Endodermal cell (in vitro differentiated cells): ENCODE measurements around the gene KCNA10. TPM values are rescaled to one million over a fixed set of nuclear protein-coding genes. Genes with fewer than 3 reads are reported as not detected.
A peak's percentile ranks its signal among the peaks of the same experiment; 100 is the strongest.

ENCODE experiments used
- DNase-seq: peaks from one replicate; pipeline ENCODE4 v3.0.0-alpha.2; 2017
- H3K27ac ChIP-seq: 2 replicates; pipeline ENCODE4 v1.5.1; 2013; ENCODE audit warnings: mild to moderate bottlenecking, low read depth, low read length, moderate library complexity
- H3K27me3 ChIP-seq: 2 replicates; pipeline ENCODE4 v1.6.1; 2013; ENCODE audit warnings: mild to moderate bottlenecking, low read length, moderate library complexity; ENCODE audit not compliant: insufficient read depth, control insufficient read depth, poor library complexity, severe bottlenecking
- H3K36me3 ChIP-seq: 2 replicates; pipeline ENCODE4 v1.7.0; 2013; ENCODE audit warnings: mild to moderate bottlenecking, low read length, moderate library complexity; ENCODE audit not compliant: control insufficient read depth, insufficient read depth
- H3K4me1 ChIP-seq: one replicate; pipeline ENCODE4 v1.7.0; 2013; ENCODE audit warnings: low read length; ENCODE audit not compliant: control insufficient read depth, insufficient read depth
- H3K4me3 ChIP-seq: 2 replicates; pipeline ENCODE4 v1.5.1; 2013; ENCODE audit warnings: mild to moderate bottlenecking, low read length, moderate library complexity
- H3K9ac ChIP-seq: 2 replicates; pipeline ENCODE4 v1.6.1; 2013; ENCODE audit warnings: mild to moderate bottlenecking, low read length, moderate library complexity; ENCODE audit not compliant: poor library complexity, severe bottlenecking; ENCODE audit errors: extremely low read depth
- H3K9me3 ChIP-seq: 2 replicates; pipeline ENCODE4 v1.6.1; 2013; ENCODE audit warnings: mild to moderate bottlenecking, low read length, moderate library complexity; ENCODE audit not compliant: control insufficient read depth
- H3K27ac Mint-ChIP-seq: 2 replicates; pipeline ENCODE4 v1.8.0; 2020; ENCODE audit warnings: mixed read lengths
- H3K27me3 Mint-ChIP-seq: 2 replicates; pipeline ENCODE4 v1.8.0; 2021; ENCODE audit warnings: mild to moderate bottlenecking, mixed read lengths; ENCODE audit not compliant: insufficient read depth
- H3K36me3 Mint-ChIP-seq: 2 replicates; pipeline ENCODE4 v1.8.0; 2020; ENCODE audit warnings: low read depth, mixed read lengths
- H3K4me1 Mint-ChIP-seq: 2 replicates; pipeline ENCODE4 v1.8.0; 2020; ENCODE audit warnings: mixed read lengths
- H3K4me3 Mint-ChIP-seq: 2 replicates; pipeline ENCODE4 v1.8.0; 2020; ENCODE audit warnings: mild to moderate bottlenecking, moderate library complexity, mixed read lengths
- H3K9me3 Mint-ChIP-seq: 2 replicates; pipeline ENCODE4 v1.8.0; 2020; ENCODE audit warnings: mild to moderate bottlenecking, mixed read lengths
- CTCF ChIP-seq: fragments of 200-600 bp; sonication (generic); conservative IDR thresholded peaks from 2 replicates; pipeline ENCODE4 v1.5.0; 2021; ENCODE audit warnings: antibody characterized with exemption, mild to moderate bottlenecking
- WGBS, 2 experiments: methylation state at CpG; one replicate each; pipeline versions ENCODE4 v1.1.5 to v1.1.7; 2013; ENCODE audit warnings: missing lambda C conversion rate in 2 of 2, mixed read lengths in 1 of 2; ENCODE audit not compliant: insufficient coverage in 1 of 2, insufficient read length in 1 of 2; 5-methylcytosine and 5-hydroxymethylcytosine counted together
- total RNA-seq, 2 donors: library from RNA; stranded (reverse); fragmentation: NEBNext Ultra II Directional in 1 of 2; extraction: Animal tissue kit (Norgen Biotek cat#: 25700) in 1 of 2; gene quantifications; 2 replicates in 1 of 2; 3 replicates in 1 of 2; pipeline ENCODE4 v1.2.1, GENCODE V29; 2021

KCNA10 gene
- total RNA-seq, 2 donors from 2014 or later = not detected

- 90 to 100% methylated on average over 1 to 5 of the region's 5 CpGs for WGBS, 2 experiments
- Mint-ChIP-seq H3K27ac (peak overlapping the region; percentile 37), H3K36me3 (no peaks in the 10 kb centered on the region), H3K27me3 (peaks cover 5% of the 10 kb centered on the region), H3K4me1 (peaks cover 27% of the 10 kb centered on the region), H3K4me3 (no peak overlapping the region), H3K9me3 (no peaks in the 10 kb centered on the region)
- no peaks in the 10 kb centered on the region for H3K9me3 ChIP-seq
- H3K4me1 ChIP-seq = peaks cover 10% of the 10 kb centered on the region
- H3K27me3 ChIP-seq = no peaks in the 10 kb centered on the region
- H3K36me3 ChIP-seq = no peaks in the 10 kb centered on the region
- H3K27ac ChIP-seq = no peak overlapping the region
- DNase-seq = peak; percentile 87
- no peak overlapping the region for H3K4me3 ChIP-seq
- H3K9ac ChIP-seq = no peak overlapping the region
- TF ChIP-seq CTCF = peak; percentile 62
Measured at GRCh38 chr1:110475362-110476027, 43.5 kb downstream of the KCNA10 start.

- no peaks in the 10 kb centered on the region for H3K27me3 ChIP-seq
- H3K4me1 ChIP-seq = peaks cover 7% of the 10 kb centered on the region
- no peak for DNase-seq
- no peak overlapping the region for H3K4me3 Mint-ChIP-seq
- 98 to 99% methylated on average over 5 to 6 of the region's 6 CpGs for WGBS, 2 experiments
- H3K9ac ChIP-seq = no peak overlapping the region
- peaks cover 19% of the 10 kb centered on the region for H3K4me1 Mint-ChIP-seq
- no peak for TF ChIP-seq CTCF
- H3K9me3 Mint-ChIP-seq = no peaks in the 10 kb centered on the region
- H3K36me3 Mint-ChIP-seq = no peaks in the 10 kb centered on the region
- no peak overlapping the region for H3K4me3 ChIP-seq
- H3K27ac ChIP-seq = no peak overlapping the region
- no peak overlapping the region for H3K27ac Mint-ChIP-seq
- no peaks in the 10 kb centered on the region for H3K9me3 ChIP-seq
- peaks cover 3% of the 10 kb centered on the region for H3K27me3 Mint-ChIP-seq
- no peaks in the 10 kb centered on the region for H3K36me3 ChIP-seq
Measured at GRCh38 chr1:110474444-110474843, 44.5 kb downstream of the KCNA10 start.

DNA sequence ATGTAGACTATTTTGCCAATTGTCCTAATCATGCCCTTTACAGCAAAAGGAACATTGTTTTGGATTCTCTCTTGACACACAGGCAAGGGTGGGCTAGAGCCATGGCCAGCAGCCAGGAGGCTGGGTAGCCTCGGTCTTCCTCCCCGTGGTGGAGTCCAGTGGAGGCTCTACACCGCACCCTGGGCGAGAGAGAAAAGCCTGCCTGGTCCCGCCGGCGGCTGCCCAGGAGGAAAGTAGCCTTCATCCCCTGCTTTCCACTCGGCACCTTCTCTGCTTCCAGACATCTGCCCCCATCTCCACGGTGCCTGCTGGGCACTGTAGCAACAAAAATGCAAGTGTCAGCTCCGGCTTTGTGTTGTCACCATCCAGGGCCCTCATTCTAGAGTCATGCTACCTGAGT lies 46.4 kb downstream of the KCNA10 start:
- Mint-ChIP-seq H3K27ac (no peak overlapping the region), H3K9me3 (no peaks in the 10 kb centered on the region), H3K36me3 (no peaks in the 10 kb centered on the region), H3K4me1 (peaks cover 3% of the 10 kb centered on the region), H3K4me3 (no peak overlapping the region), H3K27me3 (no peaks in the 10 kb centered on the region)
- Histone ChIP-seq H3K4me1 (no peaks in the 10 kb centered on the region), H3K4me3 (no peak overlapping the region), H3K9ac (no peak overlapping the region), H3K27me3 (no peaks in the 10 kb centered on the region), H3K9me3 (no peaks in the 10 kb centered on the region), H3K27ac (no peak overlapping the region), H3K36me3 (no peaks in the 10 kb centered on the region)
- no peak for TF ChIP-seq CTCF
- DNase-seq = no peak
- 92 to 93% methylated on average over 9 to 10 of the region's 10 CpGs for WGBS, 2 experiments
